ENCODE measurements around the gene PGLYRP3.

The PGLYRP3 gene

GRCh38 chr1:153250166-153250565 is 62.6 kb downstream of the PGLYRP3 start:
- Histone ChIP-seq H3K4me1 (no peaks in the 10 kb centered on the region), H3K4me2 (ENCODE audit: low read length) (no peak overlapping the region), H2AFZ (no peak overlapping the region), H3K36me3 (ENCODE audit: control insufficient read depth, insufficient read depth, low read length) (no peaks in the 10 kb centered on the region), H3K27ac (no peak overlapping the region), H3K4me3 (ENCODE audit: low read depth, low read length) (no peak overlapping the region), H3K9me3 (ENCODE audit: control insufficient read depth, low read length) (no peaks in the 10 kb centered on the region), H3K27me3 (ENCODE audit: control insufficient read depth, insufficient read depth, low read length) (no peaks in the 10 kb centered on the region), H3K9ac (no peak overlapping the region), H3K79me2 (no peaks in the 10 kb centered on the region)
- TF ChIP-seq CTCF (IDR thresholded peaks at IDR 0.05): no peak

GRCh38 chr1:153248176-153248879 is 64.4 kb downstream of the PGLYRP3 start:
- Histone ChIP-seq H3K79me2 (no peaks in the 10 kb centered on the region), H3K9ac (no peak overlapping the region), H3K4me1 (no peaks in the 10 kb centered on the region), H3K4me2 (ENCODE audit: low read length) (no peak overlapping the region), H3K27ac (no peak overlapping the region), H3K9me3 (ENCODE audit: control insufficient read depth, low read length) (no peaks in the 10 kb centered on the region), H3K4me3 (ENCODE audit: low read depth, low read length) (no peak overlapping the region), H2AFZ (no peak overlapping the region), H3K27me3 (ENCODE audit: control insufficient read depth, insufficient read depth, low read length) (no peaks in the 10 kb centered on the region), H3K36me3 (ENCODE audit: control insufficient read depth, insufficient read depth, low read length) (no peaks in the 10 kb centered on the region)
- TF ChIP-seq CTCF (IDR thresholded peaks at IDR 0.05): no peak

Data from parathyroid adenoma (tissue), 2 donors.